DOHH2 (cell line): Measurements from ENCODE around the gene ARL6IP5.

Experiments used
- CTCF ChIP-seq: fragments of 200-600 bp; sonication (generic); IDR thresholded peaks from one replicate; pipeline ENCODE4 v1.5.1; 2014; ENCODE audit warnings: antibody characterized with exemption, mild to moderate bottlenecking, low read depth, low read length; ENCODE audit not compliant: poor library complexity, severe bottlenecking
- EZH2phosphoT487 ChIP-seq: fragments of 200-600 bp; sonication (generic); IDR thresholded peaks from 2 replicates; pipeline ENCODE4 v1.6.1; 2017; ENCODE audit warnings: borderline replicate concordance, mild to moderate bottlenecking, antibody characterized with exemption, low read length, moderate library complexity, mixed read lengths

GRCh38 chr3:69087030-69087791, 2.5 kb downstream of the ARL6IP5 start:
- TF ChIP-seq CTCF (no peak), EZH2phosphoT487 (no peak)
